Activated effector memory CD4-positive, alpha-beta T cell treated with anti-CD3 and anti-CD28 coated beads, Interleukin-2, amount 50 U/mL, for 16 hours (primary cell): Measurements from ENCODE around the gene ST14.
A peak's percentile ranks its signal among the peaks of the same experiment; 100 is the strongest.
"Not testable (repeated sequence)": the region's sequence is repeated elsewhere in the genome, so short reads cannot be mapped to it uniquely, and the experiment has no call there.

Experiments
- DNase-seq: peaks from one replicate; pipeline ENCODE4 v3.0.0-alpha.2; 2020

The ST14 gene

DNA sequence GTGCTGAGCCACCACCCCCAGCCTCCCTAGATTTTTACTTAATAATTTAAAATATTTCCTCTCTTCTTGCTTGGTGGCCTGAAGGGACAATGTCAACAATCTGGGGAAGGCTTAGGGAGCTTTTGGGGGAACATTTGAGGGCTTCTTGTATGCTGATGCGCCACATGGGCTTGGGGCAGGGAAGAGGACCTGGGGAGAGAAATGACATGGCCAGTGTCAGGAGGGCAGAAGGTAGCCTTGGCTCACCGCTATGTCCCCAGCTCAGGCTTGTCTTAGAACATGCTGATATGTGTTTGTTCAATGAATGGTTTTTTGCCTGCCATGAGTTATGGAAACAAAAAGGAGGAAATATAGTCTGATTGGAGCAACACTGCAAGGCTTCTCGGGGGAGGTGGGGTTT is 51.6 kb downstream of the ST14 start:
- no peak for DNase-seq

DNA sequence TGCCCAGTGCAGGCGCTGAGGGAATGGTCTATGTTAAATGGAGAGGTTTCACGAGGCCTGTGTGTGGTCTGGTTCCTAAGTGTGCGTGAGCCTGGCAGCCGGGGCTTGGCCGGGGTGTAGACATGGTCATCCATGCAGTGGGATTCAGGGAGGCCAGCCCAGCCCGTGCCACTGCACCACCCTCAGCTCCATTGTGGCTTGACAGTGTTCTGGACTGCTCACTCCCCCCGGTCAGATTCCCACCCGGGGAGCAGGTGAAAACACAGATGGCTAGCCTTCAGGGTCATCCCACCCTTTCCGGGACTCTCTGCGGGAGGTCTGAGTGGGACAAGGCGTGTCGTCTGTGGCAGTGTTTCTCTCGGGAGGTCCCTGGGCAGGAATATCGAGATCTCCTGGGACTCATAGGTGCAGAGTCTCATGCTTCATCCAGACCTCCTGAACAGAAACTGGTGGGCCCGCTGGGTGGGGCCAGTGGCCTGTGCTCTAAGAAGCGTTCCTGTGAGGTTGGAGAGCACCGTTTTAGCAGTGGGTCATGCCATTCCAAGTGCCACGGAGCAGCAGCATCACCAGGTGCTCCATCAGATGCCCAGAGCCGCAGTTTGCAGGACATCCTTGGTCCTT is 52.3 kb downstream of the ST14 start:
- DNase-seq: peak; percentile 59

DNA sequence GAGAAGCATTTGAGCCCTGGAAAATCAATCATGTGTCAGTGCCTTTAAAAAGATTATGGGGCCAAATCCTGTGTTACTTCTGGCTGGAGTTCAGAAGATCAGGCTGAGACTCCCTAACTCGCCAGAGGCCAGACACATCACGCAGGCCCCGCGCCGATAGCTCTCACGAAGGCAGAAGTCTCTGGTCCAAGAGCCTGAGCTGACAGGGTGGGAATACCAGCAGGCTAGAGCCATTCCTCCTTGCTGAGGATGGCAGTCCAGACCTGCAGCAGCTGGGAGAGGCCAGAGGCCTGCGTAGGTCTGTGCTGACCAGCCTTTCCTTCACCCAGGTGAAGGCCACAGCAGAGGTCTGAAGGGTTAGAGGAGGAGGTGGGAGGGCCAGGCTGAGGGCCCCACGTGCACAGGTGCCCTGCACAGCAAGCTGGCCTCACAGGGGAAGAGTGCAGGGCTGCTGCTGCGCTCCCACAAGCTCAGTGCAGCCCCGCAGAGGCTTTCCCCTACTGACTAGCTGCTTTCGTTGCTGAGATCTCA is 52.9 kb downstream of the ST14 start:
- peak; percentile 56 for DNase-seq

DNA sequence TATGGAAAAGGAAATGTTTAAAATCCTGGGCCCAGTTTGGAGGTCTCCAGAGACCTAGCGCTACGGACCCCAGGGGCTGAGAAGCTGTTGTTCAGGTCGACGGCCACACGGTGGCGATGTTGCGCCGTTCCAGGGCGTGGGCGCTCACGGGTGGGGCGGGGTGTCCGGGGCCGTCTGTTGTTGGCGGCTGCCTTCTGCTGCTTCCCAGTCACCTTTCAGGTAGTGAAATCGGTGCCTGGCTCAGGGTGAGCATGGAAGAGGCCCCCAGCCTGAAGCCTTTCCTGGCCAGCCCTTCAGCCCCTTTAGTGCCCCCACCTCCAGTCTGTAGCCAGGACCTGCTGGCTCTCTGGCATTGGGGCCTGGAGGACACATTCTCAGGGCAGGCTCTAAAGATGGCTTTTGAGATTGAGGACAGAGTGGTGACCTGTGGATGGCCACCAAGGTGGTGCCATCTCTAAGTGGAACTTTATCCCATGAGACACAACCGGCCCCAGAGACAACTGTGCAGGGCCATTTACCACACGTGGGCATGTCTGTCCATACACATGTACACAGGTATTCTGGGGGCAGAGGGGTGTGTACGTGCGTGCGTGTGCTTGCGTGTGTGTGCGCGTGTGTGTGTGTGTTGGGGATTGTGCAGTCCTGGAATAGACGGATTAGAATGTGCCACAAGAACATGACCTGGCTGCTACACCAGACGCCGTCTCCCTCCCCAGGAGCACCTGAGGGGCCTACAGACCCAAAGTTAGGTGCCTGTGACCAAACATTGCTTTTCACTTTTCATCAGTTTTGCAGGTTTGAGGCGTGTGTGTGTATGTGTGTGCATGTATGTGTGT is 53.8 kb downstream of the ST14 start:
- peak; percentile 90 for DNase-seq

DNA sequence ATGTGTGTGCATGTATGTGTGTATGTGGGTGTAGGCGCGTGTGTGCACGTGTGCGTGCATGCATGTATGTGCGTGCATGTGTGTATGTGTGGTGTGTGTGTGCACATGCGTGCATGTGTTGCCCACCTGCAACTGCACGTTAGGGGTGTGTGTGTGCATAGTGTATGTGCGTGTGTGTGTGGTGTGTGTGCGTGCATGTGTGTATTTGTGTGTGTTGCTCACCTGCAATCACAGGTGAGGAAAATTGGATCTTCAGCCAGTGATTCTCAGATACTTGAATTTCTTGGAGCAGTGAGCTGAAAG is 54.3 kb downstream of the ST14 start:
- DNase-seq: no peak

DNA sequence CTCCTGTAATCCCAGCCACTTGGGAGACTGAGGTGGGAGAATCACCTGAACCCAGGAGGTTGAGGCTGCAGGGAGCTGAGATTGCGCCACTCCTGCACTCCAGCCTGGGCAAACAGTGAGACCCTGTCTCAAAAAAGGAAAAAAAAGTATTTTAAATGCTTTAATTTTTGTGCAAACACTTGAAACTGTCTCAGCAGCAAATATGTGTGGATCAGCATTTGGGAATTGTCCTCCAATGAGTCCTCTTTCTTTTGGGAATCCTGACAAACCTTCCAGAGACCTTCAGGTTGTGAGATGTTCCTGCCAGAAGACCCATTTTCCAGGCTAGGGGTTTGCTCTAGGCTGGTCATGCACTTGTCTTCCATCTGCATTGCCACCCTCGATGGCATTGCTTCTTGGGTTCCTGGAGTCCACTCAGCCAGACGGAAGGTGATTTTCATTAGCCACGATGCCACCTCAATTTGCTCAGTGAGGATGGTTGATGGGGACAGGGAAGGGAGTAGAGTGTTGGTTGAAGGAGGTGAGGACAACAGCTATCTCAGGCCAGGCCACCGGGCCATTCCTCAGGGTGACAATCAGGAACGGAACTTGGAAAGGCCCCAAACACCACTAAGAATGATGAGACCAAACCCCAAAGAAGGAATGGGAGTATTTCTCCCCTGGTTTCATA is 55.4 kb downstream of the ST14 start:
- DNase-seq: no peak

DNA sequence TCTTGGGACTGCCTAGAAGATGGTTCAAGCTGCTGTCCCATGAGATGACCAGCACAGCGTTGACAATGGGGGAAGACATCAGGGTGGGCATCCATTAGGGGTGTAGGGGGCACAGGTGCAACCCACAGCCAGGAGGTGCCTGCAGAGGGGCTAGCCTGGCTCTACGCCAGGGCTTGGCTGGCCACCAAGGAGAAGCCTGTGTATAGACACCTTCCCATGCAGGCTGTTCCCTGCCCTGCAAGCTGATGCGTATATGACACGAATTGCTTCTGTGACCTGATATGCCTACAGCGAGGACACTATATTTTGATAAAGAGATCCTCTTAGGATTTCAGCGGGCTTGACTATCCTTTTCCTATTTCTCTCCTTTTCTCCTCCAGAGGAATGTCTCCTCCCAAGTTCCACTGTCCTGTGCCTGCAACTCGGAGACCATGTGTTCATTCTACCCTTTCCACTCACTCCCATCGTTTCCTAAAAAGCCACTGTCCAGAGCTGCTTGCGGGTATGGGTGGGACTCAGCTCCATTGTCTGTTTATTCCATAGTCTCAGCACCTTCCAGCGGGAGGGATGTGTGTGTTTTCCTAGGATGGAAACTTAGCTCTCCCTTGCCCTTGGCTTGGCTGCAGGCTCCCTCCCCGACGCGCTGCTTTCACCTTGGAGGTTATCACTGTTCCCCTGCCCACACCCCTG is 56.1 kb downstream of the ST14 start:
- DNase-seq: no peak

DNA sequence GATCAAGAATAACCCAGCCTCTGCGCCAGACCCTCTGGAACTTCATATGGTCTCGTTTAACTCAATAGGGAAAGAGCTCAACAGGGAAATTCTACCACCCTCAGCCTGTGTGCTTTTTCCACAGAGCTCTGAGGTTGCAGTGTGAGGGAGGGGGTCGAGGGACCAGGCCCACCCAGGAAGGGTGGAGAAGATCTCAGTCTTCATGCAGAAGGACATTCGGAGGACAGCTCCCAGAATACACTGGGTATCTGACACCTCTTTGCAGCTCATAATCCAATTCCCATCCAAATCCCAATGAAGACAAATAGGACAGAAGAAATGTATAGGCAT is 56.6 kb downstream of the ST14 start:
- DNase-seq: no peak

DNA sequence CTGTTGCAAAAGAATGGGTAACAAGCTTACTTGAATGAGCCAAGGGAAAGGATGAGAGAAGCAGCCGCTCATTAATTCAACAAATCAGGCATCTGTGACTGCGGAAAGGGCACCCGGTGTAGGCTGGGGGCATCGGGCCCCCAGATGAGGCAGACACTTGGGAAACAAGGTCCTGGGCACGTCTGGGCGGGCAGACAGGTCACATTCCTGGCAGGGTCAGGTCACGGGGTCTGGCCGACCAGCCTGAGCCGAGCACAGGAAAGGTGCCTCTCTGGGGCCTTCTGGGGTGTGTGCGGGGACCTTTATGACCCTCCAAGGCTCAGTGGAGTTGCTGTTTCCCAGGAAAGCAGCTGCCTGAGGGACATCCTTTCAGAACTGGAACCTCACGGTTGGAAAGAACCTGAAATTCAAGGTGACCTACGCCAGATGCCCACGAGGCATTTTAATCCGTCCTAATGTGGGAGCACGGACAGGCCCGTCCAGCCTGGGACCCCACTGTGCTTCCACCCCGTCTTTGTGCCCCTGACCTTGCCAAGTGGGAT is 57.1 kb downstream of the ST14 start:
- DNase-seq: no peak

DNA sequence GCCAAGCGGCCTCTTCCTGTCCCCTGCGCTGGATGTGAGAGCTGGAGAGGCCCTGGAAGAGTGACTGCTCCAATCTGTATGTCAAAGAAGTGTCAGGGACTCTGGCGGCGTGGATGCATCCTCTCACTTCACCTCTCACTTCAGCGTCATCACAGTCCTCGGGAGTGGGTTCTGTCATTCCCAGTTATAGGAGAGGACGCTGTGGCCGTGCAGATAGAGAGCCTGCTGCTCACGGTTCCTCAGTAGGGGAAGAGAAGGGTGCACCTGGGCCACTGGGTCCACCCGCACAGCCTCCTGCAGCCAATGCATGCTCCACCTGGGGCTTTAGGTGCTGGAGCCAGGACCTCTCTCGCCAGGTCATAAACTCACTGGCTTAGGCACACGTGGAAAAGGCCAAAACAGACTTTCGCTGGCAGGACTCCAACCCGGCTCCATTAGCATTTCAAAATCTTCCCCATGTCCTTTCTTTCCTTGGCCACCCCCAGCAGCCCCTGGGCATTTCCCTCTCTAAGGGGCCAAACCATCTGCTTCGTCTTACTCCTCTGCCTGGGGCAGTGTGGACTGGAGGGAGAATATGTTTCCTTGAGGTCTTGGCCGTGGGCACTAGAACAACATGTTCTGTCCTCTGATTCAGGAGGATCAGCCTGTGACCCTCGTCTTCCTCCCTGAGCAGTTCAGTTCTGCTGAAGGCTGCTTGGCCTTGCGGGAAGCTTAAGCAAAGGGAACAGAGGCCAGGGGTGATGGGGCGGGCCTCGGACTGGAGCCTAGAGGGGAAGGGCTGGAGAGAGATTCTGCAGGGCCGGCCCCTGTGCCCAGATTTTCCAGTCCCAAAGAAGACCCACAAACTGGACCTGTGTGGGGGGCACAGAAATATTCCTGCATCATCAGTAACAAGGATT is 57.8 kb downstream of the ST14 start:
- no peak for DNase-seq

DNA sequence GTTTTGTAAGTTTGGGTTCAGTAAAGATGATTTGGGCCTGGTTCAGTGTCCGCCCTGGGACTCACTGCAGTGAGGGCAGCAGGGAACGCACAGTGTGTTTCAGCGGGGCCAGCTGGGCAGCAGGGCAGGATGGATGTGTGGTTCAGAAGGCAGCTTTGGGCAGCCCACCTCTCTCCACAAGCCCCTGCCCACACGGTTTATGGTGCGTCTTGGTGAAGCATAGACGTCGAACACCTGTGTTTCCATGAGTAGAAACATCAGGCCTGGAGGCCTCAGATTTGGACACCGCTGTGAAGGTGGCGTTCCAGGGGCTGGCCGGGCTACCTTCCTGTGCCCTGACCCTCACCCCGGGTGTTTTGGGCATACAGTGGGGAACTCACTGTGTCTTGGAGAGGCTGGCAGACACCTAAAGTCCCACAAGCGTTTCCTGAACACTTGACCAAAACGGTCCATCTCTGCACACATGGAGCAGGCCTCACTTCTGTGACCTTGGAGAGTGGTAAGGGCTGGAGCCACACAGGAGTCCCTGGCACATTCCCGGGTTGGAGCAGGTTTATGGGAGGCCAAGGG is 59.0 kb downstream of the ST14 start:
- no peak for DNase-seq

DNA sequence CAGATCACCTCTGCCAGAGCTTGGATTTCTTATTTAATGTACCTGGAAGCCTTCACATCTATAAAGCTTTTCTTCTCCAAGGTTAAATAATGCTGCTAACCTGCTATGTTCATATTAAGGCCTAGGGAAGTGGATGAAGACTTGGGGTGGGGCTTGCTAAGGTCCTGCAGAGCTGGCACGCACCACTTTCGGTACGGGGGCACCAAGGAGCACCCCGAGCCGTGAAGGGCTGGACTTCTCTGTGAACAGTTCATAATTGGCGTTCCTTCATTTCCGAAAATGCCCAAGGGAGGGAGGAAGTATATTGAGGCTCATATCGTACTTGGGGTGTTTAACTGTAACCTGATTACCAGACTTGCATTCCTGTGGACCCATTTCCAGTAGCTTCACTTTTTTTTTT is 59.6 kb downstream of the ST14 start:
- no peak for DNase-seq

DNA sequence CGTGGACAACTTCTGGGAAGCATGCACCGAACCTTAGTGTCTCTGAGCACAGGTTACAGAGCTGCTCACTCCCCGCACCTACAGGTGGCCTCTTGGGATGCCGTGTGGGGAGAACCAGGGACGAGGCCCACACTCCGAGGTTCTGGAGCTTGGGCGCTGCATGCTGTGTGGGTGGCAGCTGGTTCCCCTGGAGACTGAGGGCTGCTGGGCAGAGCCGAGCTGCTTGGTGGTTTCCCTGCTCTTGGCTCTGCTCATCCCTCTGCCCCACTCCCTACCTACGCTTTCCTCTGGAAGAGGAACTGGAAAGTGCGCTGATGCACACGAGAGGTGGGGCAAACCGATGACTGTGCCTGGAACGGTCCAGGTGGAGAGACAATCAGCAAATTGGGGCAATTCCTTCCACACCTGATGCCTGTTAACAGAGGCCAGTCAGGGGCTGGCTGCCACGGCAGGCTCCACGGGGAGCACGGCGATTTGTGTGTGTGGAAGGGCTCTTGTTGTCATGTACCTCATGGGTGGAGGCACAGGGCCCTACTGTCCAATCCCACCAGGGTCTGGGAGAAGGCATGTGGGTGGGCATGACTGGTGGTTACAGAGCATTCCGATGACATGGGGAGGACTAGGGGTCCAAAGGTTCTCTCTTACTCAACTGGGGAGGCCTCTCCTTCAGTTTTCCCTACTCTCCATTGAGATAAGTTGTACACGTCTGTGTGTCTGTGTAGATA is 60.9 kb downstream of the ST14 start:
- no peak for DNase-seq

DNA sequence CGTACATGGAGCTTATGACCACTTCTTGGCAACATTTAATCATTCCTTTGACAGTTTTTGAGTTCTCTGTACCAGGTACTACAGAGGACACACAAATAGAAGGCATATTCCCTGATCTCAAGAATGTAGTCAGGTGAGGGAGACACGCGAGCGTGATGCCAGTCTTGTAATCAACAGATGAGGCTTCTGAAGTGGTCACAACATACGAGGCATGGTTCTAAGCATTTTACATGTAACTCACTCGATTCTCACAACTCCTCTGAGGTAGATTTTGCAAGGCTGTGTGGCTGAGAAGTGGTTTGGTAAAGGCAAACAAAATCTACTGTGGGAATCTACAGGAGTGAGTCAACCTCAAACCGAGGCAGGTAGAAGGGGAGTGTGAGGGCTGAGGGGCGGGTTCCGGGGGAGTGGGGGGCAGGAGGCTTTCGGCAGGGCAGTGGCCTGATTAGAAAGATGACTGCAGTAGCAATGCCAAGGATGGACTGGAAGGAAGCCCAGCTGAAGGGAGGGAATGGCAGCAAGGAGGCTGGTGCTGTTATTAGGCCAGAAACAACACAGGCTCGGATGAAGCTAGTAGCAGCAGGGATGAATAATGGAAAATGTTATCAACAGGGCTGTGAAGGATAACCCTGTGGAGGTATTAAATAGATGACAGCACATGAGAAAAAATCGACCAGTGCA is 63.8 kb downstream of the ST14 start:
- no peak for DNase-seq

DNA sequence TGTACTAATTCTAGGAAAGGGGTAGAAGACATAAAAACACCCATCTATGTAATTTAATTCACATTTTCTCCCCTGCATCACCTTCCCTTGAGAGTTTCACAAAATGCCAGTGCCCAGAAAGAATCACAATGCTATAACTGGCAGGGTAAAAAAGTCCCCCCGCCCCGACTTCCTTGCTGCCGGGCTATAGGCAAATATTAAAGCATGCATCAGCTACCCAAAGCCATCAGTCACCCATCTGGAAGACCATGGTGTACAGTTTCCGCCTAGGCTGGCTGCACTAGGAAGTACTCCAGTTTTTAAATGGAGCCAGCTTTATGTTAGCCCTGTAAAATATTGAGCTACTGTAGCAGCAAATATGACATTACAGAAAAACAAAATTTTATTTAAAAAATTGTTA is 67.8 kb downstream of the ST14 start:
- DNase-seq: no peak

DNA sequence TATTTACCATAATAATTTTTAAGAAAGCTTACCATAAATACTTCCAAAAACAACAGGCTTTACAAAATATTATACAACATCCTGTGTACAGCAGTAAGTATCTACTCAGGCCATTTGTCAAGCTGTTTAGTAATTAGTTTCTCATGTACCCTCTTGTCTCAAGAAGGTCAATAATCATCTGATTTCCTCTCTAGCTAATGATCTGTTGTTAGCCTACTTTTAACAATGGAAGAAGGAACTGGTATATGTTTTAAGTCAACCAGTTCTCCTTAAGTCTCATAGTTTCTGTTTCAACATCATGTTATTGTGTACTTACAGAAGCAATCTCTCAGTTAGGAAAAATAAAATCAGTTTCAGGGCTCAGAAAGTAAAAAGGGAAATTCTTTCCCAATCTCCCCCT is 73.9 kb downstream of the ST14 start:
- not testable (repeated sequence) for DNase-seq

DNA sequence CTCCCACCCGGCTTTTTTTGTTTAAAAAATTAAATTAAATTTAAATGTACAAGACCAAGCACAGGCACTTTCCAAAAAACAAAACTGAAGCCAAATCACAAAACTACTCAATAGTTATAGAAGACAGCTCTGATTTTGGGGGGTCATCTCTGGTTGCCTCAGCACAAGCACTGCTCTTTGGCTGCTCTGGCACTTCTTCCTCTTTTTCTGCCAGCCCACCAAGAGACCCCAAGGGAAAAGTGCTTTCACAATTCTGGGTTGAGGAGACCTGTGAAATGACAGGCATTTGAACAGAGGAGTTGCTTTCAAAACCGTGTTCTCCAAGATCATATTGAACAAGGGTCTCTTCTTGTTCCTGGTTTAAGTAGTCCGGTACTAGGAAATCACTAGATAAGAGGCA is 74.3 kb downstream of the ST14 start:
- not testable (repeated sequence) for DNase-seq

DNA sequence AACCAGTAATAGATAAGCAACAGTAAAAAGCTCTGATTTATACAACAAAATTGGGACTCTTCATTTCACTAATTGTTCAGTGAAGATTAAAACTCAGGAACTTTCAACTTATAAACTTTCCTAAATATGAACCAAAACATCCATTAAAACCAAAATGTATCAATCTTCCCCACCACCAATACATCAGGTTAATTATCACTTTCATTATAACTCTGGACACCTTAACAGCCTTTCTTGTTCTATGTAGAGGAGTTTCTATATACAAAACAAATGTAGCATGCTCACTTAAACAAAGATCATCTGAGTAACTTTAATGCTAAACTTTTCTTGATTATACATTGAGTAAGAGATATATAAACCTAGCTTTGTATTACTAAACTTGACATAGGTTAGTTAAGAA is 74.7 kb downstream of the ST14 start:
- DNase-seq: no peak

DNA sequence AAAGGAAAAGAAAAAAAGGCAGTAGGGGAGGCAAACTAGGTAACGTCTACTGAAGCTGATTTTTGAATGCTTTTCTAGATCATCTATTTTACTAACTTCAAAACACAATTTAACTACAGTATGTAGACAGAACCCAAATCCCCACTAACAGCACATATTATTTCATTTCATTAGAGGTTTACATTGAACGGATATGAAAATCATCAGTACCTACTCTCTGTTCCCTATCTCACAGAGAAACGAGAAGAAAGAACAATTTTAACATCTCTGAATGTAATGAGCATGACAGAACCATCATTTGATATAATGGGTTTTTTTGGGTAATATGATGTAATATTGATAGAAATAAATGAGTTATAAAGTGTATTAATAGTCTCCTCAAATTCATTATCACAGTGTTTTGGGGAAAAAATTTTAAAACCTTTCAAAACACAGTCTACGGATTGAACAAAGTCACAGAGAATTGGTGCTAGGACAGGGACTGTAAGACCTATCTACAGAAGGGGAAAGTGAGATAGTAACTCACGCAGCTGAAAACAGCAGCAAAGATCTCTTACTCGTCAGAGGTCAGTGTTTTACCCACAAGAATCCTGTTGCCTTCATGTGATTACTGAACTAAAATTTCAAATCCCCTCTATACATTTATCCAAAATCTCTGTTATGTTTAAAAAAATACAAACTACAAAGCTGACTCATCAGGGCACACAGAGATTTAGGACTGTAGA is 77.9 kb downstream of the ST14 start:
- no peak for DNase-seq

DNA sequence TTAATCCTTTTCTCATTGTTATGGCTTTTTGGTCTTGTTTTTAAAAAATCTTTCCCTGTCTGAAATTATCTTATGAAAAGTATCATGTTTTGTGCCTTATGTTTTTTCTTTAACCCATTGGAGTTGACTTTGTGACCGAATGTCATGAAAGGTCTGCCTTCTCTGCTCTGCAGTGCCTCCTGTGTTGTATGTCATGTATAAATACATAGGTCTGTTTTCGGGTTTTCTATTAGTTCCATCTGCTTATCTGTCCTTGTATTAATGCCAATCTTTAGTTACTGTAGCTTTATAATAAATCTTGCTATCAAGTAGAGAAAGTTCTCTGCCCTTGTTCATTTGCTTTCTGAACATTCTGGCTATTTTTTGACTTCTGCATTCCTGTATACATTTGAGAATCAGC is 82.1 kb downstream of the ST14 start:
- DNase-seq: no peak
